ENCODE results near the gene HDAC4. TPM values are rescaled to one million over a fixed set of nuclear protein-coding genes. Genes with fewer than 3 reads are reported as not detected.

Gene HDAC4
- polyA plus RNA-seq, 1 donor (not counting 4 experiments of a cell fraction or from before 2014, with no cell fraction given) = 2.9 TPM

GRCh38 chr2:239104800-239105199 lies 296.0 kb downstream of the HDAC4 start:
- dilution Hi-C loops (cut with MboI; ENCODE audit: extremely low pct_ligation_motif_present, low sequenced_read_pairs) = no loop called here
- peaks cover 4% of the 10 kb centered on the region in 2 experiments for H3K36me3 ChIP-seq (ENCODE audit: control insufficient read depth in 2 of 2, extremely low read depth in 1 of 2, insufficient read depth in 2 of 2, low read length in 2 of 2)
- no peak for TF ChIP-seq EZH2 (IDR thresholded peaks at IDR 0.05; ENCODE audit: low read length)
- no peak for TF ChIP-seq CTCF (optimal IDR thresholded peaks at IDR 0.05 in 1 of 3, IDR thresholded peaks at IDR 0.05 in 1 of 3, conservative IDR thresholded peaks at IDR 0.05 in 1 of 3; ENCODE audit: extremely low read depth in 1 of 3, insufficient read depth in 2 of 3, low read length in 3 of 3)
- H3K4me2 ChIP-seq (ENCODE audit: control insufficient read depth, extremely low read depth, insufficient read depth, low read depth, low read length) = no peak overlapping the region
- no peaks in the 10 kb centered on the region for H3K9me1 ChIP-seq (ENCODE audit: control insufficient read depth, extremely low read depth, insufficient read depth, low read length)
- DNase-seq (ENCODE audit: low read depth, low spot score) = no peak
- H3K9me3 ChIP-seq (ENCODE audit: control insufficient read depth, low read depth, low read length) = no peaks in the 10 kb centered on the region
- H3K4me1 ChIP-seq (ENCODE audit: control insufficient read depth, extremely low read depth, insufficient read depth, low read length) = peaks cover 2% of the 10 kb centered on the region
- no peaks in the 10 kb centered on the region for H3K79me2 ChIP-seq (ENCODE audit: control insufficient read depth, insufficient read depth, low read length)
- no peak overlapping the region for H3K4me3 ChIP-seq (ENCODE audit: control insufficient read depth in 2 of 3, extremely low read depth in 1 of 3, insufficient read depth in 2 of 3, low read depth in 1 of 3, low read length in 3 of 3)
- H3K9ac ChIP-seq (ENCODE audit: control insufficient read depth, extremely low read depth, insufficient read depth, low read length) = no peak overlapping the region
- no peak for FAIRE-seq
- no peaks in the 10 kb centered on the region for H4K20me1 ChIP-seq (ENCODE audit: control insufficient read depth, extremely low read depth, insufficient read depth, low read length)
- no peak overlapping the region for H2AFZ ChIP-seq (ENCODE audit: control insufficient read depth, low read length)
- H3K27ac ChIP-seq (ENCODE audit: control insufficient read depth, insufficient read depth, low read length) = no peak overlapping the region
- H3K27me3 ChIP-seq (ENCODE audit: control insufficient read depth, extremely low read depth, insufficient read depth, low read length) = no peaks in the 10 kb centered on the region

GRCh38 chr2:239103125-239104098 lies 297.4 kb downstream of the HDAC4 start:
- Histone ChIP-seq H3K27me3 (ENCODE audit: control insufficient read depth, extremely low read depth, insufficient read depth, low read length) (no peaks in the 10 kb centered on the region), H3K9ac (ENCODE audit: control insufficient read depth, extremely low read depth, insufficient read depth, low read length) (no peak overlapping the region), H3K36me3 (ENCODE audit: control insufficient read depth in 2 of 2, extremely low read depth in 1 of 2, insufficient read depth in 2 of 2, low read length in 2 of 2) (peaks cover 4% of the 10 kb centered on the region in 2 experiments), H3K79me2 (ENCODE audit: control insufficient read depth, insufficient read depth, low read length) (no peaks in the 10 kb centered on the region), H3K4me2 (ENCODE audit: control insufficient read depth, extremely low read depth, insufficient read depth, low read depth, low read length) (no peak overlapping the region), H3K9me1 (ENCODE audit: control insufficient read depth, extremely low read depth, insufficient read depth, low read length) (no peaks in the 10 kb centered on the region), H3K4me3 (ENCODE audit: control insufficient read depth in 2 of 3, extremely low read depth in 1 of 3, insufficient read depth in 2 of 3, low read depth in 1 of 3, low read length in 3 of 3) (no peak overlapping the region), H3K4me1 (ENCODE audit: control insufficient read depth, extremely low read depth, insufficient read depth, low read length) (peaks cover 6% of the 10 kb centered on the region), H3K27ac (ENCODE audit: control insufficient read depth, insufficient read depth, low read length) (no peak overlapping the region), H2AFZ (ENCODE audit: control insufficient read depth, low read length) (no peak overlapping the region), H4K20me1 (ENCODE audit: control insufficient read depth, extremely low read depth, insufficient read depth, low read length) (no peaks in the 10 kb centered on the region), H3K9me3 (ENCODE audit: control insufficient read depth, low read depth, low read length) (no peaks in the 10 kb centered on the region)
- FAIRE-seq (no peak), DNase-seq (ENCODE audit: low read depth, low spot score) (no peak)
- TF ChIP-seq EZH2 (IDR thresholded peaks at IDR 0.05; ENCODE audit: low read length) = no peak
- no peak for TF ChIP-seq CTCF (optimal IDR thresholded peaks at IDR 0.05 in 1 of 3, IDR thresholded peaks at IDR 0.05 in 1 of 3, conservative IDR thresholded peaks at IDR 0.05 in 1 of 3; ENCODE audit: extremely low read depth in 1 of 3, insufficient read depth in 2 of 3, low read length in 3 of 3)
- dilution Hi-C loops (cut with MboI; ENCODE audit: extremely low pct_ligation_motif_present, low sequenced_read_pairs) = no loop called here
